ENCODE data around the gene CT45A3.
"Not testable (repeated sequence)": the region's sequence is repeated elsewhere in the genome, so short reads cannot be mapped to it uniquely, and the experiment has no call there.

Gene CT45A3, protein sequence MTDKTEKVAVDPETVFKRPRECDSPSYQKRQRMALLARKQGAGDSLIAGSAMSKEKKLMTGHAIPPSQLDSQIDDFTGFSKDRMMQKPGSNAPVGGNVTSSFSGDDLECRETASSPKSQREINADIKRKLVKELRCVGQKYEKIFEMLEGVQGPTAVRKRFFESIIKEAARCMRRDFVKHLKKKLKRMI

DNA sequence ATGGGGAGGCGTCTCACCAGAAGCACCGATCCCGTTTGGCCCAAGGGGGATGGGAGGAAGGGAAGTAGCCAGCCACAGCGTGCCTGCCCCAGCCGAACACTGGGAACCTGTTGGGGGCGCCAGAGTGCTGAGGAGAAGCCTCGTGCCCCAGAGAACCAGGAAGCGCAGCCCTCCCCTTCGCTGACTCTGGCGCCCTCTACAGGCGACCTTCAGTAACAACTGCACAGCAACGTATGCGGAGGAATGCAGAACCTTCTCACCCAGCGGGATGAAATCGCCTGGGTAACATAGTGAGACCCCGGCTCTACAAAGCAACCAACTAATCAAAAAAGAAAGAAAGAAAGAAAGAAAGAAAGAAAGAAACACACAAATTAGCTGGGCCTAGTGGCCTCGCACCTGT is at the start of gene CT45A3:
TSS of gene CT45A3 (minus strand) at position 101 of the 400 bp plus-strand sequence. CDS start 3,747 bp downstream, outside the sequence.
- DNase-seq = not testable (repeated sequence)

DNA sequence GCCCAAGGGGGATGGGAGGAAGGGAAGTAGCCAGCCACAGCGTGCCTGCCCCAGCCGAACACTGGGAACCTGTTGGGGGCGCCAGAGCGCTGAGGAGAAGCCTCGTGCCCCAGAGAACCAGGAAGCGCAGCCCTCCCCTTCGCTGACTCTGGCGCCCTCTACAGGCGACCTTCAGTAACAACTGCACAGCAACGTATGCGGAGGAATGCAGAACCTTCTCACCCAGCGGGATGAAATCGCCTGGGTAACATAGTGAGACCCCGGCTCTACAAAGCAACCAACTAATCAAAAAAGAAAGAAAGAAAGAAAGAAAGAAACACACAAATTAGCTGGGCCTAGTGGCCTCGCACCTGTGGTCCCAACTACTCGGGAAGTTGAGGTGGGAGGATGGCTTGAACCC is 34.7 kb upstream of the CT45A3 start, which contains the start of gene CT45A6:
TSS of gene CT45A6 (minus strand) at position 101 of the 400 bp plus-strand sequence. CDS start 3,794 bp downstream, outside the sequence.
- not testable (repeated sequence) for DNase-seq

DNA sequence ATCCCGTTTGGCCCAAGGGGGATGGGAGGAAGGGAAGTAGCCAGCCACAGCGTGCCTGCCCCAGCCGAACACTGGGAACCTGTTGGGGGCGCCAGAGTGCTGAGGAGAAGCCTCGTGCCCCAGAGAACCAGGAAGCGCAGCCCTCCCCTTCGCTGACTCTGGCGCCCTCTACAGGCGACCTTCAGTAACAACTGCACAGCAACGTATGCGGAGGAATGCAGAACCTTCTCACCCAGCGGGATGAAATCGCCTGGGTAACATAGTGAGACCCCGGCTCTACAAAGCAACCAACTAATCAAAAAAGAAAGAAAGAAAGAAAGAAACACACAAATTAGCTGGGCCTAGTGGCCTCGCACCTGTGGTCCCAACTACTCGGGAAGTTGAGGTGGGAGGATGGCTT is 17.4 kb upstream of the CT45A3 start, which contains the start of gene CT45A5:
TSS of gene CT45A5 (minus strand) at position 101 of the 400 bp plus-strand sequence. CDS start 3,774 bp downstream, outside the sequence.
- DNase-seq = not testable (repeated sequence)

DNA sequence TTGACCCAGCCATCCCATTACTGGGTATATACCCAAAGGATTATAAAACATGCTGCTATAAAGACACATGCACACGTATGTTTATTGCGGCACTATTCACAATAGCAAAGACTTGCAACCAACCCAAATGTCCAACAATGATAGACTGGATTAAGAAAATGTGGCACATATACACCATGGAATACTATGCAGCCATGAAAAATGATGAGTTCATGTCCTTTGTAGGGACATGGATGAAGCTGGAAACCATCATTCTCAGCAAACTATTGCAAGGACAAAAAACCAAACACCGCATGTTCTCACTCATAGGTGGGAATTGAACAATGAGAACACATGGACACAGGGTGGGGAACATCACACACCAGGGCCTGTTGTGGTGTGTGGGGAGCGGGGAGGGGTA is 23.3 kb downstream of the CT45A3 start:
- DNase-seq = not testable (repeated sequence)

DNA sequence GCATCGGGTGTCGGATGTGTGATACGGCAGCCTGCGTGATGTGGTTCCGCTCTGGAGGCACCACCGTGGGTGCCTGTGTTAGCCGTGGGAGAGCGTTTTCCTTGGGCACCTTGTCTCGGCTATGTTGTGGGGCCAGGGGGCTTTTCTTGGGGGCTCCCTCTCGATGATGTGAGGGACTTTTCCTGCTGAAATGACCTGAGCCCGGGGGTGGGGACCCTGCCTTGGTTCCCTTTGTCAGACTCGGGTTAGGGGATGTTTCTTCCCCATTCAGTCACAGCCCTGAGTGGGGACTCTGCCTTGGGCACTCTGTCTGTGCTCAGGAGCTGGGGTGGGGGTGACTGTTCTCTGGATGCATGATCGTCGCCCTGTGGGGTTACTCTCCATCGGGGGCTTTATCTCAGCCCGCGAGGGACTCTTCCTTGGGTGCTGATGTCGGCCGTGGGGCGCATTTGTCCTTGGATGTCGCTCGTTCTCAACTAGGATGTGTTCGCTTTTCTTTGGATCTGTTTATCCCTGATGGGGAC is 26.7 kb downstream of the CT45A3 start:
- DNase-seq = no peak

DNA sequence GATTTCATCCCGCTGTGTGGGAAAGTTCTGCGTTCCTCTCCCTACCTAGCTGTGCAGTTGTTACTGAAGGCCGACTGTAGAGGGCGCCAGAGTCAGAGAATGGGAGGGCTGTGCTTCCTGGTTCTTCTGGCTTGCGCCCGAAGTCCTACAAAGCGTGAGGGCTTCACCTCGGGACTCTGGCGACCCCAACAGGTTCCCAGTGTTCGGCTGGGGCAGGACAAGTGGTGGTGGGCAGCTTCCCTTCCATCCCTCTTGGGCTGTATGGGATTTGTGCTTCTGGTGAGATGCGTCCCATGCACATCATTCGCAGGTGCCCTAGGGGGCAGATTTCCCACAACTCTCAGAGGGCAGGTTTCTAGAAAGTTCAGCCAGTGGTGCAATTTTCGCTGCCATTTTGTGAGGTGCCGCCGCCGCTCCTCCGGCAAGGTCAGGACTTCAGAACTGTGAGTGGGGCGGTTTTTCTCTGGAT is 27.3 kb downstream of the CT45A3 start:
- DNase-seq = no peak

DNA sequence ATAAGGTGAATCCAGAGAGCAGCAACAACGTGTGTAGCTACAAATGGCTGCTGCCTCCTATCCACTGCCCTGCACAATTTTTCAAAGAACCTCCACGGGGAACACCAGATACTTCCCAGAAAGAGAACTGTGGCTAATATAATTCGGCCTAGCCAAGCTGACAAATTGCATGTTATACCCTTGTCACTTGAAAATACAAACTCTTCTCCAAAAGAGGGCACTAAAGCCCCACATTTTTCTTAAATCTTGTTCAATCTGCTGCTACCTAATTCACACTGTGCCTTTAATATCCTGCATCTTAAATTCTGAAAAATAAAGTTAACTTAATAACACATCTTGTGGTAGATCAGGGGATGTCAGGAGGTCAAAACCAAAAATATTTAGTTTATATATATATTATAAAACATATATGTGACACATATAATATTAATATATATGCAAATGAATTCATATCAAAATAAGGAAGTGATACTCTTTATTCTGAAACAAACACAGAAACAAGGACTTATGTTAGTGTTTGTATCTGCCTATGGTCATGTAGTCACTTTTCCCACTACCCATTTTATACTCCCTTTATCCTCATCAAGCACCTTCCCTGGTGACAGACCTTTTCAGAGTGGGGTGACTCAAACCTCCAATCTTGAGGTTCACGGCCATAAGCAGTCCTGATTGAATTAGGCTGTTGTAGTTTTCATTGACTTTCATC is 30.5 kb downstream of the CT45A3 start:
- no peak for DNase-seq

DNA sequence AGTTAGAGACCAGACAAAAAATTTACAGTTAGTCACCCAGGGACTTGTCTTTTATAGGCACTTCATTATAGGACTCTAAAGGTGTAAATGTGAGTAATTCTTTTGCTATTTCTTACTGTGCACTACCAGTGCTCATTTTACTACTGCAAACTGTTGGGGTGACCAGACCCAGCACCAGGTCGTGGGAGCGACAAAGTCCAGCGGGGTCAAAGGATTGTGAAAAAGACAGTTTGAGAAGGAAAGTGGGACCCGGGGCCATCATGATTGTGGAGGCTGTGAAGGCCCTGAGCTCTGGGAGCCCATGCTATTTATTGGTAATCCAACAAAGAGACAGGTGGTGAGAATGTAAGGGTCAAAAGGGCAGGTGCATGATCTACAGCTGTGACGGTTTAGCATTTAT is 33.3 kb downstream of the CT45A3 start:
- DNase-seq = not testable (repeated sequence)

DNA sequence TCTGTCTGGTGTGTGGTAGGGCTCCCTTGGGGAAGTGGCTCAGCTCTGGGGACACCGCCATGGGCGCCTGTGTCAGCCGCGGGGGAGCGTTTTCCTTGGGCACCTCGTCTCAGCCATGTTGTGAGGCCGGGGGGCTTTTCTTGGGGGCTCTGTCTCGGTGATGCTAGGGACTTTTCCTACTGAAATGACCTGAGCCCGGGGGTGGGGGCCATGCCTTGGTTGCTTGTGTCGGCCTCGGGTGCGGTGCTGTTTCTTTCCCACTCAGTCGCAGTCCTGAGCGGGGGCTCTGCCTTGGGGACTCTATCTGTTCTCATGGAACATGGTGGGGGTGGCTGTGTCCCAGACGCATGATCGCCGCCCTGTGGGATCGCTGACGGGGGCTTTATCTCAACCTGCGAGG is 54.2 kb downstream of the CT45A3 start:
- DNase-seq = no peak

DNA sequence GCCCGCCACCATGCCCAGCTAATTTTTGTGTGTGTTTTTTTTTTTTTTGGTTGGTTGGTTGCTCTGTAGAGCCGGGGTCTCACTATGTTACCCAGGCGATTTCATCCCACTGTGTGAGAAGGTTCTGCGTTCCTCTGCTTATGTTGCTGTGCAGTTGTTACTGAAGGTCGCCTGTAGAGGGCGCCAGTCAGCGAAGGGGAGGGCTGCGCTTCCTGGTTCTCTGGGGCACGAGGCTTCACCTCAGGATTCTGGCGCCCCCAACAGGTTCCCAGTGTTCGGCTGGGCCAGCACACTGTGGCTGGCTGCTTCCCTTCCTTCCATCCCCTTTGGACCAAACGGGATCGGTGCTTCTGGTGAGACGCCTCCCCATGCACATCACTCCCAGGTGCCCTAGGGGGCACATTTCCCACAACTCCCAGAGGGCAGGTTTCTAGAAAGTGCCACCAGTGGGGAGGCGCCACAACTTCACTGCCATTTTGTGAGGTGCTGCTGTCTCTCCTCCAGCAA is 54.8 kb downstream of the CT45A3 start, which contains the start of gene CT45A1:
TSS of gene CT45A1 (plus strand) at position 457 of the 507 bp plus-strand sequence. CDS start 5,302 bp downstream, outside the sequence.
- peak; percentile 42 for DNase-seq

Measured in NCI-H82 (cell line).